HFFc6 (cell line): ENCODE data around the gene THY1. TPM values are rescaled to one million over a fixed set of nuclear protein-coding genes. Genes with fewer than 3 reads are reported as not detected.

Source experiments
- DNase-seq: peaks from one replicate; pipeline ENCODE4 v3.0.0-alpha.2; 2018
- H3K27ac Mint-ChIP-seq: 2 replicates; pipeline ENCODE4 v1.8.0; 2020; ENCODE audit warnings: mild to moderate bottlenecking, mixed read lengths
- H3K27me3 Mint-ChIP-seq: 2 replicates; pipeline ENCODE4 v1.8.0; 2021; ENCODE audit warnings: mild to moderate bottlenecking, moderate library complexity, mixed read lengths; ENCODE audit not compliant: insufficient read depth
- H3K36me3 Mint-ChIP-seq: 2 replicates; pipeline ENCODE4 v1.8.0; 2021; ENCODE audit warnings: low read depth, mixed read lengths
- H3K4me1 Mint-ChIP-seq: 2 replicates; pipeline ENCODE4 v1.8.0; 2020; ENCODE audit warnings: low read depth, mixed read lengths
- H3K4me3 Mint-ChIP-seq: 2 replicates; pipeline ENCODE4 v1.8.0; 2020; ENCODE audit warnings: mild to moderate bottlenecking, moderate library complexity, mixed read lengths
- H3K9me3 Mint-ChIP-seq: 2 replicates; pipeline ENCODE4 v1.8.0; 2020; ENCODE audit warnings: mild to moderate bottlenecking, mixed read lengths
- CTCF ChIP-seq: fragments of 200-600 bp; sonication (generic); IDR thresholded peaks from 2 replicates; pipeline ENCODE4 v1.5.0; 2021; ENCODE audit warnings: antibody characterized with exemption, mild to moderate bottlenecking
- long read RNA-seq: library from polyadenylated mRNA; unstranded; transcript quantifications from one replicate; pipeline ENCODE4 v2.0.0, GENCODE V29; 2019
- total RNA-seq, 6 experiments: library from RNA; stranded (reverse); fragmentation: NEBNext Ultra II Directional; extraction: Animal tissue kit (Norgen Biotek cat#: 25700); gene quantifications; 2 replicates in 1 of 6; 3 replicates in 5 of 6; pipeline ENCODE4 v1.2.3, GENCODE V29; 2021

Gene THY1
- total RNA-seq = 100 to 1,000 TPM; 705 to 934 (median 790) TPM
- long read RNA-seq, transcript THY1-201 (4 exons, 3,556 nt) = major isoform, 1,451 of 1,648 reads
- long read RNA-seq, transcript THY1-210 (1 exons, 2,427 nt) = minor isoform, 13 of 1,648 reads
- long read RNA-seq, partial matches to known transcripts = 69 of 1,648 reads
- long read RNA-seq, other reads (novel, unspliced or antisense) = 110 of 1,648 reads

DNA sequence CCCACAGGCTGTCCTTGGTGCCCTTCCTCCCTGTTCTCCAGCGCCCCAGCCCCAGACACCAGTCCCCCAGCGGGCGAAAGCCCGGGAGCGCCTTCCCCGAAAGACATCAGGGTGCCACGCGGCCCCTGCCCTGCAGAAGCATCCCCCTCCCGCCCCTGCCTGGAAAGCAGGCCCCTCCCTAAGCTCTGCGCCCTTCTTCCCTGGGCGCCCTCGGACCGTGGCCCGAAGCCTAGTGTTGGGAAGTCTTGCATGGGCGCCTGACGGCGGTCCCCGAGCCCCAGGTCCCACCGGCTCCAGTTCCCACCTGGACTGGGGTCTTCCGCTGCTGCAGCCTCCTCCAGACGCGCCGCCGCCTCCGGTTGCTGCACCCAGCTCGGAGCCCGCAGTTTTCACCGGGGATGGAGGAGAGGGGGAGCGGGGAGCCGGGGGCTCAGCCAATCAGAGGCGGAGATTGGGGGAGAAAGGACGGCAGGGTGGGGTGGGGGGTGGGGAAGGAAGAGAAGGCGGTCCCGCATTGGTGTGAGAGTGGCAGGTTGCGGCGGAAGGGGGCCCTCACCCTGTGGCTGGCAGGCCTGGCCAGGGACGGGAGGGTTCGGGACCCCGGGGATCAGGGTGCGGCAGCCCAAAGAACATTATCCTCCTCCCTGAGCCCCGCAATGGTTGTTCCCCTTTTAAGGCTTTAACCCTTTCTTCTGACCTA is at the start of gene THY1:
THY1 (minus strand) TSS at position 364 of the 700 bp plus-strand sequence. CDS start 2,267 bp downstream, outside the sequence.
- H3K36me3 Mint-ChIP-seq = peaks cover 36% of the 10 kb centered on the region
- H3K4me1 Mint-ChIP-seq = peaks cover 39% of the 10 kb centered on the region
- peak; percentile 45 for DNase-seq
- TF ChIP-seq CTCF = no peak
- H3K4me3 Mint-ChIP-seq = peak within 1 kb of the TSS; percentile 97
- no peaks in the 10 kb centered on the region for H3K9me3 Mint-ChIP-seq
- peak within 1 kb of the TSS; percentile 60 for H3K27ac Mint-ChIP-seq
- H3K27me3 Mint-ChIP-seq = peaks cover 2% of the 10 kb centered on the region; the same call in 1 of the 2 replicates

- no peak for DNase-seq
- peaks cover 42% of the 10 kb centered on the region for H3K4me1 Mint-ChIP-seq
- TF ChIP-seq CTCF = no peak
- H3K36me3 Mint-ChIP-seq = peaks cover 6% of the 10 kb centered on the region
- peaks cover 8% of the 10 kb centered on the region for H3K9me3 Mint-ChIP-seq
- H3K27ac Mint-ChIP-seq = peak overlapping the region; percentile 6; the same call in 1 of the 2 replicates
- H3K27me3 Mint-ChIP-seq = peaks cover 12% of the 10 kb centered on the region
- H3K4me3 Mint-ChIP-seq = no peak overlapping the region
Measured at GRCh38 chr11:119472186-119472855, 49.3 kb upstream of the THY1 start.

DNA sequence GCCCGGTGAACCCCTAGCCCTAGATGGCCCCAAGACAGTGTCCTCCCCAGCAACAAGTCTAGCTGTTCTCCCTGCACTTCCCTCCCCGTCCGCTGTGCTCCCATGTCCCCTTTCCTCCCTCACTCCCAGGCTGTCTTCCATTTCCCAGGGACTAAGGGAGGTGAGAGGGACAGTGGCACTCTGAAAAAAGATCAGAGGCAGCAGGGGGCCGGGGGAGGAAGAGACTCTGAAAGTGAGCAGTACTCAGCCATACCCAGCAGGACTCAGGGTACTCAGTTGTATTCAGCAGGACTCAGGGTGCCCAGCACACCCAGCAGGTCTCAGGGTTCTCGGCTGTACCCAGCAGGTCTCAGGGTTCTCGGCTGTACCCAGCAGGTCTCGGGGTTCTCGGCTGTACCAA is 48.4 kb upstream of the THY1 start:
- Mint-ChIP-seq H3K36me3 (peaks cover 14% of the 10 kb centered on the region), H3K4me3 (peak overlapping the region; percentile 73; the same call in 1 of the 2 replicates), H3K9me3 (peaks cover 15% of the 10 kb centered on the region), H3K27me3 (peaks cover 3% of the 10 kb centered on the region), H3K4me1 (peaks cover 42% of the 10 kb centered on the region), H3K27ac (peak overlapping the region; percentile 92)
- TF ChIP-seq CTCF = no peak
- no peak for DNase-seq

DNA sequence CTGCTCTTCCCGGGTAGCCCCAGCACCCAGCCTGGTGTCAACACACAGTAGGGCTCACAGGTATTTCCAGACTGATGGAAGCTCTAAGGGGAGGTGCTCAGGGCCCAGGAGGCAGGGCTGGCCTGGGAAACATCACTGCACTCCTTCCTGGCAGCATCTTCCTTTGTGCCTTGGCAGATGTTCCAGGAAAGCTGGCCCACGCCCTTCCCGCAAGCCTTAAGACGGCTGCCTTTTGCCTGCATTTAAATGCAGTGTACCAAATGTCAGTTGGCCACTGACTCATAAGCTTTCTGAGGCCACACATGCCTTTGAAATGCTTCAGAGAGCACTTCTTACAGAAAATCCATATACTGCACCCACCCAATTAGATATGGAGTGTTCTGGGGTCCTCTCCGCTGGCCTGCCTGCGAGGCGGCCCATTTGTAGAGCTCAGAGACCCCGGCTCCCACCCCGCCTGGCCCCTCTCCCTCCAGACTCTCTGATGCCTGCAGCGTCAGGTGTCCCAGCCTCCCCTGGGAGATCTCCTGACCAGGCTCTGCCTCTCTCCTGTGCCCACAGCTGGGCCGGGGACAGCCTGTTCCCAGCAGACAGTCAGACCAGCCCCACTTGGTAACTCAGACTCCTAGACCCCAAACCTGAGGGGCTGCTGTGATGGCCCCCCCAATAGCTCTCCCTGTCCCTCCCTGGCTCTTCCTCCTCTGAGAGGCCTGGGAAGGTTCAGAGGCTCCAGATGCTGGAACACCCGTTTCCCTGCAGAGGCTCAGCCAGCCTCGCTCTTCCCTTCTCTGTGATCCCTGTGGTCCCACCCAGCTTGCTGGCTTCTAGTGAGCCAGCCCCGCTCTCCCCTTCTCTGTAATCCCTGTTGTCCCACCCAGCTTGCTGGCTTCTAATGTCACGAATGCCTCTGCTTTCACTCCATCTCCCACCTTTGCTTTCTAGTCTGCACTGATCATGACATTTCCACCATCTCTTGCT is 47.6 kb upstream of the THY1 start:
- Mint-ChIP-seq H3K4me3 (peak overlapping the region; percentile 73), H3K4me1 (peaks cover 42% of the 10 kb centered on the region), H3K27ac (peak overlapping the region; percentile 92), H3K27me3 (no peaks in the 10 kb centered on the region; the same call in none of the 2 replicates), H3K36me3 (peaks cover 18% of the 10 kb centered on the region), H3K9me3 (peaks cover 20% of the 10 kb centered on the region)
- peak; percentile 84 for DNase-seq
- no peak for TF ChIP-seq CTCF

DNA sequence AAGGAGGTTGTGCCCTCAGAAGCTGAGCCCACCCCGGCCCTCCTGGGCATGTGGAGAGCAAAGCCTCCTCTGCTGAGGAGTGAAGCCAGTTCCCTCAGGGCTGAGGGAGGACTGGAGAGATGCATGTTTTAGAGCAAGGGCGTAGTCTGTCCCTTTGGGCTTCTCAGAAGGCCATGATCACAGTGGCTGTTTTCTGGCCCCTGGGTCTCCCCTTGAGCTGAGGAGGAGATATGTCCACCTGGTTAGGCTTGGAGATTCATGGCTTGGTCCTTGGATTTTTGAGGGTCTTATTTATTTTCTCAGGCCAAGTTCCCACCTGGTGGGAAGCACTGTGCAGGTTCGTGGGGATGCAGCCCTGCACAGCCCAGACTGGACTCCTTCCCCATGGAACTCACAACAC is 46.5 kb upstream of the THY1 start:
- Mint-ChIP-seq H3K27me3 (no peaks in the 10 kb centered on the region; the same call in none of the 2 replicates), H3K36me3 (peaks cover 27% of the 10 kb centered on the region), H3K4me1 (peaks cover 33% of the 10 kb centered on the region), H3K9me3 (peaks cover 31% of the 10 kb centered on the region), H3K27ac (peak overlapping the region; percentile 92), H3K4me3 (no peak overlapping the region)
- TF ChIP-seq CTCF = no peak
- no peak for DNase-seq
